ENCODE measurements around the gene ZMIZ1.
"Not testable (repeated sequence)": the region's sequence is repeated elsewhere in the genome, so short reads cannot be mapped to it uniquely, and the experiment has no call there.

The ZMIZ1 gene

GRCh38 chr10:79323602-79324001 is 254.8 kb downstream of the ZMIZ1 start:
- DNase-seq (ENCODE audit: low read depth): no peak

- no peak for DNase-seq (ENCODE audit: low read depth)
These were observed 255.4 kb downstream of the ZMIZ1 start for GRCh38 chr10:79324032-79324695.

GRCh38 chr10:79326361-79327089 is 257.8 kb downstream of the ZMIZ1 start:
- DNase-seq (ENCODE audit: low read depth): no peak

- no peak for DNase-seq (ENCODE audit: low read depth)
These were observed 258.3 kb downstream of the ZMIZ1 start for GRCh38 chr10:79327090-79327457.

GRCh38 chr10:79328147-79328701 is 259.5 kb downstream of the ZMIZ1 start:
- no peak for DNase-seq (ENCODE audit: low read depth)

- no peak for DNase-seq (ENCODE audit: low read depth)
These were observed 260.2 kb downstream of the ZMIZ1 start for GRCh38 chr10:79328737-79329504.

- no peak for DNase-seq (ENCODE audit: low read depth)
These were observed 260.8 kb downstream of the ZMIZ1 start for GRCh38 chr10:79329529-79329928.

- DNase-seq (ENCODE audit: low read depth): no peak
These were observed 262.5 kb downstream of the ZMIZ1 start for GRCh38 chr10:79331226-79331625.

GRCh38 chr10:79331709-79332108 is 262.9 kb downstream of the ZMIZ1 start:
- peak; percentile 83 for DNase-seq (ENCODE audit: low read depth)

- not testable (repeated sequence) for DNase-seq (ENCODE audit: low read depth)
These were observed 264.0 kb downstream of the ZMIZ1 start for GRCh38 chr10:79332610-79333315.

GRCh38 chr10:79333513-79333912 is 264.7 kb downstream of the ZMIZ1 start:
- no peak for DNase-seq (ENCODE audit: low read depth)

GRCh38 chr10:79334573-79334972 is 265.8 kb downstream of the ZMIZ1 start:
- DNase-seq (ENCODE audit: low read depth): no peak

- DNase-seq (ENCODE audit: low read depth): no peak
These were observed 266.3 kb downstream of the ZMIZ1 start for GRCh38 chr10:79335094-79335469.

- no peak for DNase-seq (ENCODE audit: low read depth)
These were observed 266.9 kb downstream of the ZMIZ1 start for GRCh38 chr10:79335470-79336235.

- DNase-seq (ENCODE audit: low read depth): no peak
These were observed 267.5 kb downstream of the ZMIZ1 start for GRCh38 chr10:79336276-79336675.

- no peak for DNase-seq (ENCODE audit: low read depth)
These were observed 268.0 kb downstream of the ZMIZ1 start for GRCh38 chr10:79336739-79337138.

GRCh38 chr10:79337783-79338469 is 269.2 kb downstream of the ZMIZ1 start:
- DNase-seq (ENCODE audit: low read depth): not testable (repeated sequence)

- DNase-seq (ENCODE audit: low read depth): no peak
These were observed 270.5 kb downstream of the ZMIZ1 start for GRCh38 chr10:79339266-79339665.

- DNase-seq (ENCODE audit: low read depth): no peak
These were observed 272.0 kb downstream of the ZMIZ1 start for GRCh38 chr10:79340646-79341244.

GRCh38 chr10:79342295-79342761 is 273.6 kb downstream of the ZMIZ1 start:
- no peak for DNase-seq (ENCODE audit: low read depth)
